AG04449 (cell line): ENCODE measurements around the gene RALB.

ENCODE experiments used
- CTCF ChIA-PET: fragments of 350-600 bp; formaldehyde crosslinking; extraction: SDS; loops from one replicate; lab custom pipeline; 2021; ENCODE audit warnings: antibody characterized with exemption; lab: Yijun Ruan, JAX
- POLR2A ChIA-PET: fragments of 400-600, 350-600 bp; formaldehyde crosslinking; extraction: SDS; loops from one replicate; lab custom pipeline; 2020; ENCODE audit warnings: antibody characterized with exemption, inconsistent platforms; lab: Yijun Ruan, JAX
- DNase-seq: peaks from one replicate; pipeline ENCODE4 v3.0.0-alpha.2; 2010; ENCODE audit warnings: low read depth, low spot score
- H3K4me3 ChIP-seq: 2 replicates; pipeline ENCODE4 v1.5.1; 2011; ENCODE audit warnings: low read depth, mild to moderate bottlenecking, control low read depth, low read length
- TF ChIP-seq, protein P1 (sequence below): IDR thresholded peaks from one replicate; pipeline ENCODE4 v1.5.1; 2011; ENCODE audit warnings: mild to moderate bottlenecking, moderate library complexity, low read length, control low read depth, inconsistent platforms; ENCODE audit not compliant: insufficient read depth; ENCODE audit errors: missing control alignments

Gene RALB

DNA sequence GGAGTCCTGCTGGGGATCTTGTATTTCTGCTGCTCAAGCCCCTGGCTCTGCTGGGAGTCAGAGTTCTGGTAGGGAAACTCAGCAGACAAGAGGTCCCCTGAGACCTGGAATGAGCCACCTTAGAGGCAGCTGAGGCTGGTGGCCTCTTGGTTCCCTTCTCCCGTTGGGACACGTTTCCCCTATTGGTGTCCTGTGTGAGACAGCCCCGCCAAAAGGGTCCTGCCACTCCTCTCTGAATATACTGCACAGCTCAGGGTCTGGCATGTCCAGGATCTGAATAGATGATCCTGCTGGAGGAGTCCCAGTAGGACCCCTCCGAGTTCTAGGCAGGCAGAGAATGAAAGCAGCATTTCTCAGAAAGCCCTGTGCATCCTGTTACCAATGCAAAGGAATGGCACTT is 2.0 kb upstream of the RALB start:
- ChIA-PET POLR2A (no interaction called here), CTCF (interaction anchor here (2.1 to 4.5 kb wide), 2 partner anchors 10 to 62 kb away, joined by 6 to 16 read pairs; no protein-coding TSS in a partner anchor)
- TF ChIP-seq, protein P1, sequence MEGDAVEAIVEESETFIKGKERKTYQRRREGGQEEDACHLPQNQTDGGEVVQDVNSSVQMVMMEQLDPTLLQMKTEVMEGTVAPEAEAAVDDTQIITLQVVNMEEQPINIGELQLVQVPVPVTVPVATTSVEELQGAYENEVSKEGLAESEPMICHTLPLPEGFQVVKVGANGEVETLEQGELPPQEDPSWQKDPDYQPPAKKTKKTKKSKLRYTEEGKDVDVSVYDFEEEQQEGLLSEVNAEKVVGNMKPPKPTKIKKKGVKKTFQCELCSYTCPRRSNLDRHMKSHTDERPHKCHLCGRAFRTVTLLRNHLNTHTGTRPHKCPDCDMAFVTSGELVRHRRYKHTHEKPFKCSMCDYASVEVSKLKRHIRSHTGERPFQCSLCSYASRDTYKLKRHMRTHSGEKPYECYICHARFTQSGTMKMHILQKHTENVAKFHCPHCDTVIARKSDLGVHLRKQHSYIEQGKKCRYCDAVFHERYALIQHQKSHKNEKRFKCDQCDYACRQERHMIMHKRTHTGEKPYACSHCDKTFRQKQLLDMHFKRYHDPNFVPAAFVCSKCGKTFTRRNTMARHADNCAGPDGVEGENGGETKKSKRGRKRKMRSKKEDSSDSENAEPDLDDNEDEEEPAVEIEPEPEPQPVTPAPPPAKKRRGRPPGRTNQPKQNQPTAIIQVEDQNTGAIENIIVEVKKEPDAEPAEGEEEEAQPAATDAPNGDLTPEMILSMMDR = no peak
- DNase-seq = no peak
- H3K4me3 ChIP-seq = no peak overlapping the region

DNA sequence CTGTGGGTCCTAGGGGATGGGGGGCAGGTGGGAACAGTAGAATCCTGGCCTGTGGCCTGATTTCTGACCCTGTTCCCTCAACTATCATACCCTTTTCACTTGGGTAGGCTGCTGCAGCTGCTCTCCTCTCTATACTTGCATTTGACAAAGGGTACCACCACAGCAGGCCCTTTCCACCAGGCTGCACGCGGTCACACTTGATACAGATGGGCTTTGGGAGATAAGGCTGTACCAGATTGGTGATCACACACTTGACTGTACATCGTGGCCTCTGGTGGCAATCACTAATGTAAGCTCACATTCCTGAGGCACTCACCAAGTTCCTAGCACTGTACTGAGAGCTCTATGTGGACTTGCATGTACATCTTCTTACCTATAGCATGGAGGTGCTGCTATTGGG is 1.6 kb upstream of the RALB start:
- no peak for DNase-seq
- H3K4me3 ChIP-seq = no peak overlapping the region
- ChIA-PET POLR2A (interaction anchor here (0.5 kb wide), 1 partner anchor 351 kb away, joined by 3 read pairs; no protein-coding TSS in a partner anchor), CTCF (interaction anchor here (2.1 to 4.5 kb wide), 2 partner anchors 11 to 62 kb away, joined by 6 to 16 read pairs; no protein-coding TSS in a partner anchor)
- TF ChIP-seq, protein P1 = no peak

DNA sequence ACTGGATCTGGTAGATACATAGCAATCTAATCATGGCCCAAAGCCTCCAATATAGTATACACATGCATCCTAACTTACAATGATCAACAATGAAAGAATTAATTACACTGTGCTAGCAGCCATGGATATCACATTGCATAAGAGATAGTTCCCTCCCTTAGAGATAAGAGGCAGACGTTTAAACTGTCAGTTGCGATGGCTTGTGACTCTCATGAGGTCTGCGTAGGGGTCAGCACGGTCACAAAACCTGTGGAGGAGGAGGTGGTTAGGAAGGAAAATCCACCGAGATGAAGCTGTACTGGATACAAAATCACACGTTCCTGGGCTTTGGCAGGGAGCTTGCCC is 800 bp upstream of the RALB start:
- ChIA-PET POLR2A (interaction anchor here (0.7 to 1.7 kb wide), 5 partner anchors 12 to 63 kb away, joined by 3 to 13 read pairs (median 4); partner anchors contain the start of gene TMEM185B), CTCF (interaction anchor here (0.6 to 4.5 kb wide), 6 partner anchors 9 to 429 kb away, joined by 3 to 16 read pairs (median 6); no protein-coding TSS in a partner anchor)
- TF ChIP-seq, protein P1 = no peak
- H3K4me3 ChIP-seq = peak overlapping the region; percentile 82
- DNase-seq = no peak

DNA sequence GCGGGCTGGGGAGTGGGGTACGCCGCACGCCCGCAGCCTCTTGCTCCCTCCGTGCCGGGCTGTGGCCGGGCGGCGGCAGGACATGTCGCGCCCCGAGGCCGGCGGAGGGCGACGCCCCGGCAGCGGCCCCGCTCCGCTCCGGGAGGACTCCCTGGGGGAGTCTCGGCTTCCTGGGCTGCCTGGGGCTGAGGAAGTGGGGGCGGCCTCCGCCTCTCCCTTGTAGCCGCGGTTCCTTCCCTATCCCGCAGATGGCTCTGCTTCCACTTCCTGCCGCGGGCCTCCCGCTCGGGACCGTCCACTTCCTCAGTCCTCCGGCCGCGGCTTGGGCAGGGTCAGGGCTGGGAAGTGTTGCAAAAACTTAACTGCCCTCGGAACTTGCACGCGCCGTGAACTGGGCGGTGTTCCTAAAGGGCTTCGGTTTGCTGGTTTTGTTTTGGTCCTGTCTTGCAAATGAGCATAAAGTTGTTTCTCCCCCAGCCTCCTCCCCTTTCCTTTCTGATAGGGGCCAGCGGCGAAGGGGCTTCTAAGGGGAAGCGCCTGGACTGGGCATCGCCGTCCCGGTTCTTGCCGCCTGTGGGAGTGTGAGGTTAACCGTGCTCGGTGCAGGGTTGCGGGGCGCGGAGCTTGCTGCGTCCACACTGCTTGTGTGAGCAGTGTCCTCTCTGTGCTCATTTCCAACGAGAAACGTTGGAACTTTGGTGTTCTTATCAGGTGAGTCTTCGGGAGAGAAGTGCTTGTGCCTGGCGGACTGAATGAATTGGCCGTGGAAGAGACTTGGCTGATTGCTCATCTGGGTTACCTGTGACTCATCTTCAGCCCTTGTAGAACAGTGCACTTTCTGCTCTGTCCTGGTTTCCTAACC is 600 bp downstream of the RALB start:
- CTCF ChIA-PET = interaction anchor here (0.9 to 4.5 kb wide), 8 partner anchors 10 to 428 kb away, joined by 3 to 16 read pairs (median 4); no protein-coding TSS in a partner anchor
- TF ChIP-seq, protein P1 = peak; percentile 70
- POLR2A ChIA-PET = interaction anchor here (0.9 to 1.7 kb wide), 5 partner anchors 13 to 60 kb away, joined by 3 to 13 read pairs (median 4); partner anchors contain the start of gene TMEM185B
- H3K4me3 ChIP-seq = peak overlapping the region; percentile 82
- peak; percentile 26 for DNase-seq

DNA sequence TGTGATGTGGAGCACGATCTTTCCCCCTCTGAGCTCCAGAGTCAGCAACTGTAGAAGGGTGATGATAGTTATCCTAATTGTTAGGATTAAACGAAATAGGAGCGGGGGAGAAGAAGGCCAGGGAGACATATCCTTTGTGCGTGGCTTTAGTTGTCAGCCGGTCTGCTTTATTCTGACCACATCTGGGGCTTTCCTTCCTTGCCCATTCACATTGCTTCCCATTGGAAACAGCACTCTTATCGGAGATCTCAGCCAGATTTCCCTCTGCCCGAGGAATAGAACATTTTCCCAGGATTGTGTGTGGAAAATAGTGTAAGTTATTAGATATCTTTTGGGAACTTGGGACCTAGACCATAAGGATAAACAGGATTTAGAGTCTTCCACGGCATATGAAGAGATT is 1.5 kb downstream of the RALB start:
- TF ChIP-seq, protein P1 = no peak
- CTCF ChIA-PET = interaction anchor here (0.9 to 2.7 kb wide), 4 partner anchors 9 to 60 kb away, joined by 3 to 11 read pairs (median 4); no protein-coding TSS in a partner anchor
- peak overlapping the region; percentile 82 for H3K4me3 ChIP-seq
- no peak for DNase-seq
- POLR2A ChIA-PET = no interaction called here

DNA sequence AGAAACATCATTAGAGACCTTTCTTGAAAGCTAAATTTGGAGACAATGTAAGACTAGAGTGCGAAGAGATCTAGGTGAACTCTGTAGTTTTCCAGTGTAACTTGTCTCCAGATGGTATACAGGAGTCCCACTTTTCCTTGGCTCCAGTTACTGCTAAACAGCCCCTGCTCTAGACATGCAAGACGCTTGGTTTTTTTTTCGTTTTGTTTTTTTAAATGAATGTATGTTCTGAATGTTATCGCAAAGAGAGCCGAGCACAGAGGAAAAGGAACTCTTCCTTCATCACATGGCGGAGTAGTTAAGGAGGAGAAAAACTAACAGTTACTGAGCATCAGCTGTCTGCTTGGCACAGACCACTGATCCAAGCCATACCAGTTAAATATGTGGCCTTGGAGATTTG is 2.4 kb downstream of the RALB start:
- POLR2A ChIA-PET = no interaction called here
- CTCF ChIA-PET = interaction anchor here (0.9 to 2.7 kb wide), 4 partner anchors 11 to 58 kb away, joined by 3 to 11 read pairs (median 6); no protein-coding TSS in a partner anchor
- TF ChIP-seq, protein P1 = no peak
- H3K4me3 ChIP-seq = no peak overlapping the region
- DNase-seq = no peak
